HG03097 (cell line): ENCODE measurements around the gene TESK2.
"Not testable (repeated sequence)": the region's sequence is repeated elsewhere in the genome, so short reads cannot be mapped to it uniquely, and the experiment has no call there.

Experiments used
- ATAC-seq: cut with Tn5 transposase; IDR thresholded peaks from one replicate; pipeline ENCODE4 v1.9.1; 2021; ENCODE audit not compliant: unreplicated experiment, low FRiP score

The TESK2 gene

GRCh38 chr1:45384213-45384612, 106.8 kb downstream of the TESK2 start:
- not testable (repeated sequence) for ATAC-seq

- ATAC-seq: no peak
Observed at GRCh38 chr1:45383191-45383590, 107.8 kb downstream of the TESK2 start.

DNA sequence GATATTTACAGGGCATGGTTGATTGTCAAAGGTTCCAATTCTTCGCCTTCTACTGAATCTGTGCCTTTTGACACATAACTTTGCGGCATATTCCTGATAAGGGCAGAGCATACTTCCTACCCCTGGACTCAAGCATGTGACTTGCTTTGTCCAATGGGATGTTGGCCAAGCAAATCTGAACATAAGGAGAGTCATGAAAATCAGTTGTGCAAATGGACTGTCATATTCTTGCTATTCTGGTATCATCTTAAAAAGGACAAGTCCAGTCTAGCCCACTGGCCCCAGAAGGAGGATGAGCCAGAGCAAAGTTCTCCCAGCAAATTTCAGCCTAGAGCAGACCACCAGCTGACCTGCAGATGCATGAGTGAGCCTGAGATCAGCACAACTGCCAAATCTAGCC, 109.7 kb downstream of the TESK2 start:
- ATAC-seq: no peak

DNA sequence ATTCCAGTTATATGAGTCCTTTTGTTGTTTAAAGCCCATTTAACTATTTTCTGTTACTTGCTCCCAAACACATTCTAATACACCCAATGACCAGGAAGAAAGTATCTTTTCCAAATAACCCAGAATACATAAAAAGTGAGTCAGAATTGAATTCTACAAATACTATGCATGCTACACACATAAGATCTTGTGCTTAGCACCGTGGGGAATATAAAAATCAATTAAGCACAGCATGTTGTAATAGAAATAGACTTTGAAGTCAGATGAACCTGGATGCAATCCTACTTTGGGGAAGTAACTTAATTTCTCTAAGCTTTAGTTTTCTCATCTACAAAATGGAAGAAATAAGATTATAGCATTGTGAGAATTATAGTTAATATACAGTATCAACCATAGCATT, 110.2 kb downstream of the TESK2 start:
- no peak for ATAC-seq

- ATAC-seq: no peak
Observed at GRCh38 chr1:45380125-45380524, 110.8 kb downstream of the TESK2 start.

DNA sequence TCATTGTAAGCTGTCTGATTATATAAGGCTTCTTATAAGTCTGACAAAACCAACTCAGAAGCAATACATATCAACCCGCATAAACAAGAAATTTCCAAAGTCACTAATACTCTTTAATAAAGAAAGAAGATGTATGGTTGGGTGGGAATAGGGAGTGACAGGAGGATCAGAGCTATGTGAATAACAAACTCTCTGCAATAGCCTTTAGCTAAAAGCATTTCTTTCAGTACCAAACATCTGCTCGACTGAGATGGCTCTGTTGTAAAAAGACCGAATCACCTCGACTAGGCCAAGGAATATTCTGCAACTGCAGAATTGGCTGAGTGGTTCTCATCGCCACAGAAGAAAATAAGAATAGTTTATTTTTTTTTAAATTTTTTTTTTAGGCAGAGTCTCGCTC, 111.4 kb downstream of the TESK2 start:
- ATAC-seq: no peak

GRCh38 chr1:45378184-45378583, 112.8 kb downstream of the TESK2 start:
- no peak for ATAC-seq

GRCh38 chr1:45375104-45376090, 115.6 kb downstream of the TESK2 start:
- ATAC-seq: no peak

DNA sequence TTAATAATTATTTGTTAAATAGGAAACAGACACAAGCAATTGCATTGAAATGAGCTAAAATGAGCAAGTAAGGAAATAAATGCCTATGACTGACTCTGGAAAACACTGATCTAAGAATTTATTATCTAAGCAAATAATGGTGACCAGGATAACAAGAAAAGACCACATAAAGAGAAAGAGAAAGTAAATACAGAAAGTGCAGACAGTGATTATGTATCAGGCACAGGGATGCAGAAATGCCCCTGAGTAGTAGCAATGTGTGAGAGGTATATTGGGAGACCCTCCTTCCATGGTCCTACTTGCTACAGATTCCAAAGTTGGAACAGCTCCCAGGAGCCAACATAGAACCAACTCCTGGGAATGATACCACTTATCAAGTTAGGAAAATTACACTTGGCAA, 117.4 kb downstream of the TESK2 start:
- no peak for ATAC-seq

GRCh38 chr1:45370575-45370974, 120.4 kb downstream of the TESK2 start:
- ATAC-seq: no peak

GRCh38 chr1:45365051-45365450, 125.9 kb downstream of the TESK2 start:
- ATAC-seq: no peak

DNA sequence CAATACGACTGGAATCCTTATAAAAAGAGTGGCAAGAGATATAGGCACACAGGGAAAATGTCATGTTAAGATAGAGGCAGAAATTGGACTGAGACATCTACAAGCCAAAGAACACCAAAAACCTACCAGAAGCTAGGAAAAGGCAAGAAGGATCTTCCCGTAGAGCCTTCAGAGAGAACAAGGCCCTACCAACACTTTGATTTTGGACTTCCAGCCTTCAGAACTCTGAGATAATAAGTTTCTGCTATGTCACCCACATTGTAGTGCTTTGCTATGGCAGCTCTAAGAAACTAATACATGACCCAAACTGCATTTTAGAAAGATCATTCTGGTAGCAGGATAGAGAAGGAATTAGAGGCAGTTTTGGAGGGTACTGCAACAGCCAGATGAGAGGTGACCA, 126.7 kb downstream of the TESK2 start:
- no peak for ATAC-seq

GRCh38 chr1:45360981-45361380, 130.0 kb downstream of the TESK2 start:
- ATAC-seq: not testable (repeated sequence)

- ATAC-seq: no peak
Observed at GRCh38 chr1:45359882-45360513, 131.0 kb downstream of the TESK2 start.

DNA sequence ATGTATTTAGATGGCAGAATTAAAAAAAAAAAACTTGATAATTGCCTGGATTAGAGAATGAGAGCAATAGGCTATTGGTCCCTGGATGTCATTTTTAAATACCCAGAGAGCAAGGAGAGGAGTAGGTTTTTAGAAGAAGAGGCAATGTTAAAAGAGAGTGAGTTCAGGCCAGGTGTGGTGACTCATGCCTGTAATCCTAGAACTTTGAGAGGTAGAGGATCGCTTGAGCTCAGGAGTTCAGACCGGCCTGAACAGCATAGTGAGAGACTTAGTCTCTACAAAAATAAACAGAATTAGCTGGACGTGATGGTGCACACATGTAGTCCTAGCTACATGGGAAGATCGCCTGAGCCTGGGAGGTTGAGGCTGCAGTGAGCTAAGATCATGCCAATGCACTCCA, 134.8 kb downstream of the TESK2 start:
- no peak for ATAC-seq

DNA sequence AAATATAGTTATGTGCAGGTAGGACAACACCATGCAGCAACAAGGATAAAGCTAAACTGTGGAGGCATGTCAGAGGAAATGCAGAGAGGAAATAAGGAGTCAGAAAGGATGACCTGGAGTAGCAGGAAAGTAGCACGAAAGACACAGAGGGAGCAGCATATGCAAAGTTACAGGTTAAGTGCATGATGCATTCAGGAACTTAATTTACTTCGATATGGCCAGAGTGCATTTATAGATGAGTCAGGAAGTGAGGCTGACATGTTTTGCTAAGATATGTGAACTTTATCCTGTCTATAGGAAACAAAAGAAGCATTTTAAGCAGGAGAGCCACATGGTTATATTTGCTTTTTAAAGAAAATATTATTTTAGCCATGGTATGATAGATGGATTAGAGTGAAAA, 135.3 kb downstream of the TESK2 start:
- no peak for ATAC-seq

DNA sequence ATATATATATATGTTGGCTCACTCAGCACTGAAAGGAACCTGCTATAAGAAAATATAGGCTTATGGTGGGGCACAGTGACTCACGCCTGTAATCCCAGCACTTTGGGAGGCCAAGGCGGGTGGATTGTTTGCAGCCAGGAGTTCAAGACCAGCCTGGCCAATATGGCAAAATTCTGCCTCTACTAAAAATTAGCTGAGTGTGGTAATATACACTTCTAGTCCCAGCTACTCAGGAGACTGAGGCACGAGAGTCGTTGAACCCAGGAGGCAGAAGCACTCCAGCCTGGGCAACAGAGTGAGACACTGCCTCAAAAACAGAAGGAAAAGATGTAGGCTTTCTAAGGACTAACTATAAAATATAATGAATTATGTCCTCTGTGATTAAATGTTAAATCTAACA, 136.1 kb downstream of the TESK2 start:
- ATAC-seq: no peak

DNA sequence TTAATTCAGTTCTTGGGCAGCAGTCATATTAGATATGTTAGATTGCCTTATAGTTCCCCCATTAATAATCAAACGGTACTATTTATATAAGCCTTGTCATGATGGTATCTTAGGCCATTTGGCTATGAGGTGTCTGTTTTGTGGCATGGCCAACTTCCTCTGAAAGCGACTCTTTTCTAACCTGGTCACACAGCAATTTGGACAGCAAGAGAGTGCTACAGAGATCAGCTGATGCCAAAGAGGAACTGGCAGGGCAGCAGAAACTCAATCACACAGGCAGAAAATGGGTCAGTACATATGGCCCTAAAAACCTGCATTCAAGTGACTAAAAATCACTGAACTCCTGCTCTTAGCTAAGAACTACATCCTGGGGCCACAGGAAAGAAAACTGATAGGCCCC, 137.3 kb downstream of the TESK2 start:
- no peak for ATAC-seq

DNA sequence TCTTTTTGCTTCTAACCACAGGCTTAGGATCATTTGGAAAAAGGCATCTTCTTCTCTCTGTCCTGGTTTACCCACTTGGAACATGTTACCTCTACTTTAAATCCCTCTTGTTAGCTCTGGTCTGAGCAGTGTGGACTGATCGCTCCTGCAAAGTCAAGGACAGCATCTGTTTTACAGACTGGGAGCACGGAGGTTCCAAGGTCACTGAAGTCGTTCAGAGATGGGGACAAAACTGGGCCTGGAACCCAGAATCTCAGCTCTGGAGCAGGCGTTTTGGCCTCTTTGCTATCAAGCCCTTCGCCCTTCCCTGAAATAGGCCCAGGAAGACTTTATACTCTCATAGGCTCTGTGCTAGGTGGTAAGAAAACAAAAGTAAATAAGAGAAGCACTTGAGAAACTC, 139.5 kb downstream of the TESK2 start:
- ATAC-seq: no peak

DNA sequence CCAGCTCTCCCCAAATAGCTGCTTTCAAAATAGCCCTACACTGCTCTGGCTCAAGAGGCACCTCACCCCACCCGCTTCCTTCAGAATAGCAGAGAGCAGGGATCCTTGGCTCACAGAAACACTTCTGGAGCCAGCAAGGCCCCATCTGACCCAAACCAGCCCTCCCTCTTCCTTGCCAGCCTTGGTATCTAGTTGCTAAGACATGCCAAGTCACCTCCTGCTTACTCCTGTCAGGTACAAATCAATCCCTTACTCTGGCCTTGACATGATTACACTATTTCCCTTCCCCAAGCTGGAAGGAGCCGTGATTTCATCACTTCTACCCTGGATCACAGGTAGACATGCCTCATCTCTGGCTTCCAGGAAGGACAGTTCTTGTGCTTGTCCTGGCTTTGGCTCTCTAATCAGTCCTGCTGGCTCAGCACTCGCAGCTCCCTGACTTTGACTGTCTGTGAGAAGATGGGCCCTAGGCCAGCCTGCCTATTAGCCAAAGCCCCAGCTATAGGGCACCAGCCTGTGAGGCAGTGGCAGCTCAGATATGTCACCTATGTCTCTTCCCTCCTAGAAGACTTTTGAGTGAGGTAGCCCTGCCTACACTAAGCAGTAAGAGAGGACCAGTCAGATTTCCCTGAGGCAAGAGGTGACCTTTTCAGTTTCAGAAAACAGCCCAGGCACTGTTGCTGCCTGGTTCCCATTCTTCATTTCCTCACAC, 141.8 kb downstream of the TESK2 start:
- ATAC-seq: no peak

- no peak for ATAC-seq
Observed at GRCh38 chr1:45348609-45348965, 142.4 kb downstream of the TESK2 start.
